Osteoblast (primary cell): Measurements from ENCODE around the gene GABRB3. TPM values are rescaled to one million over a fixed set of nuclear protein-coding genes. Genes with fewer than 3 reads are reported as not detected.

Source experiments
- DNase-seq: peaks from one replicate; pipeline ENCODE4 v3.0.0; 2011; ENCODE audit warnings: low spot score, mixed read lengths; ENCODE audit not compliant: insufficient read length; ENCODE audit errors: missing footprints
- H2AFZ ChIP-seq: 2 replicates; pipeline ENCODE4 v1.6.0; 2011; ENCODE audit warnings: mild to moderate bottlenecking, low read length
- H3K27ac ChIP-seq: 2 replicates; pipeline ENCODE4 v1.5.1; 2011; ENCODE audit warnings: mild to moderate bottlenecking, low read depth, low read length, moderate library complexity
- H3K27me3 ChIP-seq: 2 replicates; pipeline ENCODE4 v1.6.0; 2012; ENCODE audit warnings: mild to moderate bottlenecking, control low read depth, inconsistent platforms, low read length, moderate library complexity; ENCODE audit not compliant: insufficient read depth
- H3K36me3 ChIP-seq: 2 replicates; pipeline ENCODE4 v1.5.1; 2011; ENCODE audit warnings: mild to moderate bottlenecking, low read length, control low read depth, moderate library complexity; ENCODE audit not compliant: insufficient read depth
- H3K4me1 ChIP-seq: 2 replicates; pipeline ENCODE4 v1.5.1; 2011; ENCODE audit warnings: mild to moderate bottlenecking, low read length, control low read depth, moderate library complexity; ENCODE audit not compliant: insufficient read depth
- H3K4me2 ChIP-seq: 2 replicates; pipeline ENCODE4 v1.6.0; 2011; ENCODE audit warnings: mild to moderate bottlenecking, low read length; ENCODE audit not compliant: insufficient read depth
- H3K4me3 ChIP-seq: fragments of 200-600 bp; sonication (generic); 3 replicates; pipeline ENCODE4 v1.5.1; 2012; ENCODE audit warnings: mild to moderate bottlenecking, low read length, inconsistent platforms; ENCODE audit not compliant: insufficient read depth
- H3K79me2 ChIP-seq: 2 replicates; pipeline ENCODE4 v1.6.0; 2012; ENCODE audit warnings: mild to moderate bottlenecking, low read length, control low read depth, inconsistent platforms; ENCODE audit not compliant: insufficient read depth
- H3K9me3 ChIP-seq: 2 replicates; pipeline ENCODE4 v1.5.1; 2011; ENCODE audit warnings: low read depth, low read length, control low read depth
- H4K20me1 ChIP-seq: 2 replicates; pipeline ENCODE4 v1.6.0; 2012; ENCODE audit warnings: mild to moderate bottlenecking, low read length, control low read depth; ENCODE audit not compliant: insufficient read depth
- CTCF ChIP-seq: IDR thresholded peaks from 2 replicates; pipeline ENCODE4 v1.5.1; 2011; ENCODE audit warnings: mild to moderate bottlenecking, low read depth, low read length, moderate library complexity; ENCODE audit errors: extremely low read depth
- total RNA-seq: library from RNA; depleted of rRNA; stranded (reverse); fragments of >200 nt; gene quantifications from 2 replicates; pipeline ENCODE4 v1.2.3, GENCODE V29; 2012

Gene GABRB3
- total RNA-seq, 1 donor, result under 0.01 TPM

DNA sequence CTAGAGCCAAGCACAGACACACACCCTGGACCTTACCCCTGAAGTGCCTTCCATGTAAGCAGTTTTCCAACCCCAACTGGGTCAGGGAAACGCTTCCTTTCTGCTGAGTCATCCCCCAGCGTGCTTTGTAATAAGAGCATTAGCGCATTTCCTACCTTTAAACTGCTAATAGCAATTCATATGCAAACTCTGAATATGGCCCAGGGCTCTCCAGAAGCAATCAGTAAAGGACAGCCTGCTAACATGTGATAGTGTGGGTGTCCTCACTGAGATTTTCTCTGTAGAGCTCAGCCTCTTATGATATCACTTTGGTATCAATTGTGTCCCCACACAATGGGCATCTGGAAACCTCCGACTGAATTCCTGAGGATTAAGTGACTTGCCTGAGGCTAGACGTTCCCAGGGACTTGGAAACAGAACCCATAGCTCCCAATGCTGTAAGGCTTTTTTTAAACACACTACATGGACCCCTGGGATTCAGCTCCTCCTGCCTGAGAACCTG, 5.6 kb downstream of the GABRB3 start:
- no peak overlapping the region for H3K27ac ChIP-seq
- no peak overlapping the region for H2AFZ ChIP-seq
- DNase-seq, result no peak
- H3K79me2 ChIP-seq, result no peaks in the 10 kb centered on the region
- no peak overlapping the region for H3K4me3 ChIP-seq
- no peaks in the 10 kb centered on the region for H3K4me1 ChIP-seq
- TF ChIP-seq CTCF, result no peak
- no peaks in the 10 kb centered on the region for H3K36me3 ChIP-seq
- H4K20me1 ChIP-seq, result no peaks in the 10 kb centered on the region
- H3K9me3 ChIP-seq, result no peaks in the 10 kb centered on the region
- peaks cover 10% of the 10 kb centered on the region for H3K27me3 ChIP-seq
- H3K4me2 ChIP-seq, result no peak overlapping the region

GRCh38 chr15:26766262-26766661, 6.6 kb downstream of the GABRB3 start:
- H2AFZ ChIP-seq, result no peak overlapping the region
- no peak for TF ChIP-seq CTCF
- no peaks in the 10 kb centered on the region for H3K4me1 ChIP-seq
- no peaks in the 10 kb centered on the region for H3K79me2 ChIP-seq
- H3K27ac ChIP-seq, result no peak overlapping the region
- H3K4me3 ChIP-seq, result no peak overlapping the region
- DNase-seq, result no peak
- H3K9me3 ChIP-seq, result no peaks in the 10 kb centered on the region
- peaks cover 3% of the 10 kb centered on the region for H3K27me3 ChIP-seq
- no peaks in the 10 kb centered on the region for H4K20me1 ChIP-seq
- H3K4me2 ChIP-seq, result no peak overlapping the region
- no peaks in the 10 kb centered on the region for H3K36me3 ChIP-seq

GRCh38 chr15:26759986-26760385, 12.9 kb downstream of the GABRB3 start:
- no peak for TF ChIP-seq CTCF
- Histone ChIP-seq H3K79me2 (no peaks in the 10 kb centered on the region), H4K20me1 (no peaks in the 10 kb centered on the region), H3K4me1 (no peaks in the 10 kb centered on the region), H3K27me3 (no peaks in the 10 kb centered on the region), H3K4me2 (no peak overlapping the region), H3K9me3 (no peaks in the 10 kb centered on the region), H3K27ac (no peak overlapping the region), H3K4me3 (no peak overlapping the region), H2AFZ (no peak overlapping the region), H3K36me3 (no peaks in the 10 kb centered on the region)
- DNase-seq, result no peak

GRCh38 chr15:26758079-26758478, 14.8 kb downstream of the GABRB3 start:
- H3K36me3 ChIP-seq, result no peaks in the 10 kb centered on the region
- no peak overlapping the region for H3K27ac ChIP-seq
- no peak for DNase-seq
- no peak overlapping the region for H3K4me3 ChIP-seq
- no peaks in the 10 kb centered on the region for H3K4me1 ChIP-seq
- H4K20me1 ChIP-seq, result no peaks in the 10 kb centered on the region
- TF ChIP-seq CTCF, result no peak
- no peak overlapping the region for H3K4me2 ChIP-seq
- no peaks in the 10 kb centered on the region for H3K79me2 ChIP-seq
- H2AFZ ChIP-seq, result no peak overlapping the region
- H3K27me3 ChIP-seq, result no peaks in the 10 kb centered on the region
- no peaks in the 10 kb centered on the region for H3K9me3 ChIP-seq
